IPS DF 4.7 (cell line): ENCODE results near the gene DENND6A.

Experiments used
- DNase-seq: peaks from one replicate; pipeline ENCODE4 v3.0.0-alpha.2; 2013; ENCODE audit warnings: low spot score; ENCODE audit errors: extremely low read depth

DENND6A gene

DNA sequence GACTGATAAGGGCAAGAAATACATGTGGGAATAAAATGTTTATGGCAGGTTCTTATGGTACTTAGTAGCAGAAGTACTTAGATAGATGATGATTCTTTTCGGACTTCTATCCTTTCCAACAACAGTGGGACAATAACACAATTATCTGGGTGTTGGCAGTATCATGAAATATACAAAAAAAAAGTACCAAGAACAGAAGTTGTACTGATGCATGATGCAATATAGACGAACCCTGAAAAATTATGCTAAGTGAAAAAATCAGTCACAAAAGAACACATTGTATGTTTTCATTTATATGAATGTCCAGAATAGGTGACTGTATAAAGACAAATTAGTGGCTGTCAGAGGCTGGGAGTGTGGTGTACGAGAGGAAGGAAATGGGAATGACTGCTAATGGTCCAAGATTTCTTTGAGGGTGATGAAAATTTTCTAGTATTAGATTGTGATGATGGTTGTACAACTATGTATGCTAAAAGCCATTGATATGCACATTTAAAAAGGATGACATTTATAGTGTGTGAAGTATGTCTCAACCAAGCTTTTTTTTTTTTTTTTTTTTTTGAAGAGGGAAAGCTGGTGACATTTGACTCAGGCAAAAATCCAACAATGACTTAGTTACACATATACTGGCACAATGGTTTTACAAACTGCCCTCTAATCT lies 116.8 kb downstream of the DENND6A start:
- no peak for DNase-seq
